Measurements from ENCODE around the gene CYP1A2. TPM values are rescaled to one million over a fixed set of nuclear protein-coding genes. Genes with fewer than 3 reads are reported as not detected.

The CYP1A2 gene
- polyA plus RNA-seq, 1 of the 3 experiments (the other 2 are of a cell fraction) = not detected

- POLR2A ChIA-PET = interaction anchor here (0.6 kb wide), 1 partner anchor 20 kb away, joined by 3 read pairs; no protein-coding TSS in a partner anchor
- Histone ChIP-seq H3K9ac (no peak overlapping the region), H3K4me2 (no peak overlapping the region), H3K27me3 (ENCODE audit: insufficient read depth) (peaks cover 7% of the 10 kb centered on the region; the same call in 1 of the 2 replicates), H2AFZ (ENCODE audit: low read depth) (no peak overlapping the region), H3K4me1 (ENCODE audit: control insufficient read depth in 1 of 2, insufficient read depth in 2 of 2, low read depth in 1 of 2, low read length in 1 of 2) (no peaks in the 10 kb centered on the region), H3K9me2 (no peaks in the 10 kb centered on the region), H3K79me2 (ENCODE audit: insufficient read depth) (no peaks in the 10 kb centered on the region), H3K36me3 (replicated peaks in 1 of 2; ENCODE audit: control insufficient read depth in 1 of 2, insufficient read depth in 2 of 2, low read length in 1 of 2) (no peaks in the 10 kb centered on the region), H3F3A (replicated peaks; ENCODE audit: insufficient read depth) (no peaks in the 10 kb centered on the region), H4K20me1 (ENCODE audit: insufficient read depth) (no peaks in the 10 kb centered on the region), H3K27ac (ENCODE audit: low read depth in 2 of 2, low read length in 1 of 2) (no peak overlapping the region), H3K9me3 (no peaks in the 10 kb centered on the region), H3K4me3 (ENCODE audit: low read depth in 2 of 2, low read length in 1 of 2) (no peak overlapping the region)
- TF ChIP-seq, protein P1, sequence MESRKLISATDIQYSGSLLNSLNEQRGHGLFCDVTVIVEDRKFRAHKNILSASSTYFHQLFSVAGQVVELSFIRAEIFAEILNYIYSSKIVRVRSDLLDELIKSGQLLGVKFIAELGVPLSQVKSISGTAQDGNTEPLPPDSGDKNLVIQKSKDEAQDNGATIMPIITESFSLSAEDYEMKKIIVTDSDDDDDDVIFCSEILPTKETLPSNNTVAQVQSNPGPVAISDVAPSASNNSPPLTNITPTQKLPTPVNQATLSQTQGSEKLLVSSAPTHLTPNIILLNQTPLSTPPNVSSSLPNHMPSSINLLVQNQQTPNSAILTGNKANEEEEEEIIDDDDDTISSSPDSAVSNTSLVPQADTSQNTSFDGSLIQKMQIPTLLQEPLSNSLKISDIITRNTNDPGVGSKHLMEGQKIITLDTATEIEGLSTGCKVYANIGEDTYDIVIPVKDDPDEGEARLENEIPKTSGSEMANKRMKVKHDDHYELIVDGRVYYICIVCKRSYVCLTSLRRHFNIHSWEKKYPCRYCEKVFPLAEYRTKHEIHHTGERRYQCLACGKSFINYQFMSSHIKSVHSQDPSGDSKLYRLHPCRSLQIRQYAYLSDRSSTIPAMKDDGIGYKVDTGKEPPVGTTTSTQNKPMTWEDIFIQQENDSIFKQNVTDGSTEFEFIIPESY (IDR thresholded peaks at IDR 0.05; ENCODE audit: borderline replicate concordance, low read depth) = no peak
- TF ChIP-seq, protein P2, sequence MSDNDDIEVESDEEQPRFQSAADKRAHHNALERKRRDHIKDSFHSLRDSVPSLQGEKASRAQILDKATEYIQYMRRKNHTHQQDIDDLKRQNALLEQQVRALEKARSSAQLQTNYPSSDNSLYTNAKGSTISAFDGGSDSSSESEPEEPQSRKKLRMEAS (IDR thresholded peaks at IDR 0.05; ENCODE audit: low read depth) = no peak
- TF ChIP-seq NFIC (IDR thresholded peaks at IDR 0.05; ENCODE audit: borderline replicate concordance) (no peak), CTCF (IDR thresholded peaks at IDR 0.05) (no peak), SMC3 (IDR thresholded peaks at IDR 0.05; ENCODE audit: low read depth, low read length) (no peak), POLR2AphosphoS5 (IDR thresholded peaks at IDR 0.05; ENCODE audit: low read depth, low read length) (no peak), FOSL2 (IDR thresholded peaks at IDR 0.05; ENCODE audit: borderline replicate concordance, low read depth) (no peak), ELF1 (IDR thresholded peaks at IDR 0.05) (no peak), JUND (IDR thresholded peaks at IDR 0.05) (no peak), TCF12 (IDR thresholded peaks at IDR 0.05) (no peak), FOXM1 (IDR thresholded peaks at IDR 0.05; ENCODE audit: low read depth) (no peak), RAD21 (IDR thresholded peaks at IDR 0.05; ENCODE audit: low read length) (no peak), GABPA (IDR thresholded peaks at IDR 0.05; ENCODE audit: low read depth) (no peak), SIN3A (IDR thresholded peaks at IDR 0.05; ENCODE audit: borderline replicate concordance, low read depth, low read length) (no peak), MXI1 (IDR thresholded peaks at IDR 0.05; ENCODE audit: low read depth, low read length) (no peak), NRF1 (IDR thresholded peaks at IDR 0.05; ENCODE audit: low read depth, low read length) (no peak)
- TF ChIP-seq, protein P3, sequence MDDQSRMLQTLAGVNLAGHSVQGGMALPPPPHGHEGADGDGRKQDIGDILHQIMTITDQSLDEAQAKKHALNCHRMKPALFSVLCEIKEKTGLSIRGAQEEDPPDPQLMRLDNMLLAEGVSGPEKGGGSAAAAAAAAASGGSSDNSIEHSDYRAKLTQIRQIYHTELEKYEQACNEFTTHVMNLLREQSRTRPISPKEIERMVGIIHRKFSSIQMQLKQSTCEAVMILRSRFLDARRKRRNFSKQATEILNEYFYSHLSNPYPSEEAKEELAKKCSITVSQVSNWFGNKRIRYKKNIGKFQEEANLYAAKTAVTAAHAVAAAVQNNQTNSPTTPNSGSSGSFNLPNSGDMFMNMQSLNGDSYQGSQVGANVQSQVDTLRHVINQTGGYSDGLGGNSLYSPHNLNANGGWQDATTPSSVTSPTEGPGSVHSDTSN (IDR thresholded peaks at IDR 0.05) = no peak
- TF ChIP-seq, protein P4, sequence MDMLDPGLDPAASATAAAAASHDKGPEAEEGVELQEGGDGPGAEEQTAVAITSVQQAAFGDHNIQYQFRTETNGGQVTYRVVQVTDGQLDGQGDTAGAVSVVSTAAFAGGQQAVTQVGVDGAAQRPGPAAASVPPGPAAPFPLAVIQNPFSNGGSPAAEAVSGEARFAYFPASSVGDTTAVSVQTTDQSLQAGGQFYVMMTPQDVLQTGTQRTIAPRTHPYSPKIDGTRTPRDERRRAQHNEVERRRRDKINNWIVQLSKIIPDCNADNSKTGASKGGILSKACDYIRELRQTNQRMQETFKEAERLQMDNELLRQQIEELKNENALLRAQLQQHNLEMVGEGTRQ (IDR thresholded peaks at IDR 0.05; ENCODE audit: borderline replicate concordance, low read depth, low read length) = no peak
- CTCF ChIA-PET = interaction anchor here (0.7 to 24.3 kb wide), 4 partner anchors 7 to 389 kb away, joined by 3 to 1109 read pairs (median 38); partner anchors contain the start of gene CLK3
- 82% methylated on average over 11 of the region's 15 CpGs for WGBS (ENCODE audit: low lambda C conversion rate)
- DNase-seq = no peak
These were observed 14.8 kb downstream of the CYP1A2 start for GRCh38 chr15:74763416-74763815.

All from SK-N-SH (cell line).